ENCODE results near the gene RNF217.

- TF ChIP-seq CTCF (conservative IDR thresholded peaks at IDR 0.05; ENCODE audit: low read length) = no peak
- TF ChIP-seq EZH2phosphoT487 (IDR thresholded peaks at IDR 0.05; ENCODE audit: borderline replicate concordance) = no peak
These were observed 35.1 kb downstream of the RNF217 start for GRCh38 chr6:124997196-124997875.

Data from Loucy (cell line).